ENCODE measurements around the gene TSLP. TPM values are rescaled to one million over a fixed set of nuclear protein-coding genes. Genes with fewer than 3 reads are reported as not detected.

TSLP gene
- total and polyA plus RNA-seq, 9 of the 15 experiments (the other 6 are each of a cell fraction or from before 2014, with no cell fraction given) = 0.09 to 2.8 (median 1.2) TPM

DNA sequence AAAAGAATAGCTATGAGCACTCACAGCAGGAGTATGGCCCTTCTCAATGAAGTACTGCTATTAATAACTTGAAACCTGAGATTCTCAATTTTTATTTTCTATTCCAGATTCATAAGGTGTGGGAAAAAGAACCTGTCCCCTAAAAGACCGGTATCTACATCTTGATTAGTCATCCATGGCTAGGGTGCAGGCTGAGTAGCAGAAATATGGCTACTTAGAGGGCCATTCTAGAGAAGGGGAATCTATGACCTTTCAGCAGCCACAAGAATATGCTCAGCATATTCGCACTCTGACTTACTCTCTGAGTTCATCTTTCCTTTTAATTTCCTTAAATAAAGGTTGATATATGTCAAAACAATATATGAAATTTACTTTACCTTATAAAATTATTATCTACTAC is 48.3 kb downstream of the TSLP start:
- intact Hi-C loops (cut with micrococcal nuclease) = no loop called here
- Histone ChIP-seq H3K36me3 (ENCODE audit: control insufficient read depth, insufficient read depth, low read length) (peaks cover 94% of the 10 kb centered on the region), H2AFZ (ENCODE audit: low read depth, low read length) (no peak overlapping the region), H3K4me1 (replicated peaks in 1 of 2; ENCODE audit: control insufficient read depth in 2 of 2, insufficient read depth in 2 of 2, low read length in 2 of 2) (no peaks in the 10 kb centered on the region), H3K9me3 (replicated peaks; ENCODE audit: control insufficient read depth, insufficient read depth, low read depth, low read length) (no peaks in the 10 kb centered on the region), H3K9ac (ENCODE audit: insufficient read depth in 1 of 2, low read depth in 2 of 2, low read length in 2 of 2) (no peak overlapping the region), H3K4me3 (no peak overlapping the region), H3K27me3 (ENCODE audit: control insufficient read depth in 2 of 2, insufficient read depth in 2 of 2, low read length in 2 of 2) (no peaks in the 10 kb centered on the region), H3K4me2 (ENCODE audit: insufficient read depth, low read length) (no peak overlapping the region), H3K9me1 (ENCODE audit: control insufficient read depth, insufficient read depth, low read length) (no peaks in the 10 kb centered on the region), H3K79me2 (ENCODE audit: control insufficient read depth, insufficient read depth, low read length) (no peaks in the 10 kb centered on the region), H4K20me1 (replicated peaks; ENCODE audit: control insufficient read depth, insufficient read depth, low read length) (no peaks in the 10 kb centered on the region), H3K27ac (ENCODE audit: extremely low read depth, low read depth, low read length) (no peak overlapping the region)
- ChIA-PET CTCF (ENCODE audit: low intra/inter-chr PET ratio) (no interaction called here), POLR2A (no interaction called here)
- BruUV-seq (replicated peaks) = no TSS peak
- no peak for ATAC-seq
- no peak for FAIRE-seq
- DNase-seq (ENCODE audit: extremely low read depth in 1 of 4, low spot score in 3 of 4) = no peak
- TF ChIP-seq SMC3 (conservative IDR thresholded peaks at IDR 0.05; ENCODE audit: insufficient read depth, low read depth, low read length) = no peak
- TF ChIP-seq SRSF3 (IDR thresholded peaks at IDR 0.05; ENCODE audit: insufficient read depth, low read length) = no peak
- no peak for TF ChIP-seq MCM3 (IDR thresholded peaks at IDR 0.05)
- TF ChIP-seq CHAMP1 (IDR thresholded peaks at IDR 0.05) = no peak
- TF ChIP-seq, protein P1, sequence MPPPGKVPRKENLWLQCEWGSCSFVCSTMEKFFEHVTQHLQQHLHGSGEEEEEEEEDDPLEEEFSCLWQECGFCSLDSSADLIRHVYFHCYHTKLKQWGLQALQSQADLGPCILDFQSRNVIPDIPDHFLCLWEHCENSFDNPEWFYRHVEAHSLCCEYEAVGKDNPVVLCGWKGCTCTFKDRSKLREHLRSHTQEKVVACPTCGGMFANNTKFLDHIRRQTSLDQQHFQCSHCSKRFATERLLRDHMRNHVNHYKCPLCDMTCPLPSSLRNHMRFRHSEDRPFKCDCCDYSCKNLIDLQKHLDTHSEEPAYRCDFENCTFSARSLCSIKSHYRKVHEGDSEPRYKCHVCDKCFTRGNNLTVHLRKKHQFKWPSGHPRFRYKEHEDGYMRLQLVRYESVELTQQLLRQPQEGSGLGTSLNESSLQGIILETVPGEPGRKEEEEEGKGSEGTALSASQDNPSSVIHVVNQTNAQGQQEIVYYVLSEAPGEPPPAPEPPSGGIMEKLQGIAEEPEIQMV (tag; conservative IDR thresholded peaks at IDR 0.05; ENCODE audit: low read depth) = no peak
- TF ChIP-seq ZNF655 (CRISPR knock-in tag; IDR thresholded peaks at IDR 0.05) = no peak
- TF ChIP-seq STAG1 (CRISPR knock-in tag; IDR thresholded peaks at IDR 0.05; ENCODE audit: borderline replicate concordance) = no peak
- no peak for TF ChIP-seq HMG20A (CRISPR knock-in tag; conservative IDR thresholded peaks at IDR 0.05)
- TF ChIP-seq CTBP1 (IDR thresholded peaks at IDR 0.05; ENCODE audit: borderline replicate concordance) = no peak
- TF ChIP-seq POLR3A (IDR thresholded peaks at IDR 0.05; ENCODE audit: borderline replicate concordance, extremely low read depth, insufficient read depth, insufficient read length) = no peak
- no peak for TF ChIP-seq SMAD4 (CRISPR knock-in tag; conservative IDR thresholded peaks at IDR 0.05)
- 93% methylated on average over 2 of the region's 2 CpGs for WGBS (ENCODE audit: insufficient coverage, low coverage, missing lambda C conversion rate)
- in situ Hi-C loops (cut with MboI) = loop anchor here (25.0 kb wide), 1 partner anchor 383 kb away; the partner anchor contains the start of genes SLC25A46 and TMEM232
